ENCODE measurements around the gene AJM1.
"Not testable (repeated sequence)": the region's sequence is repeated elsewhere in the genome, so short reads cannot be mapped to it uniquely, and the experiment has no call there.

GRCh38 chr9:136866898-136867421, 24.7 kb downstream of the AJM1 start:
- TF ChIP-seq CTCF, POLR2A (IDR thresholded peaks at IDR 0.05): not testable (repeated sequence)

Measured in thyroid gland (tissue), 4 donors.